Suprapubic skin (tissue), 4 donors: ENCODE measurements around the gene RAB11FIP2. TPM values are rescaled to one million over a fixed set of nuclear protein-coding genes. Genes with fewer than 3 reads are reported as not detected.

ENCODE experiments used
- DNase-seq, 2 donors: peaks; one replicate each; pipeline ENCODE4 v3.0.0-alpha.2; 2019; ENCODE audit warnings: low spot score in 2 of 2
- H3K27ac ChIP-seq: fragments of 200-600 bp; sonication (generic); one replicate; pipeline ENCODE4 v1.5.1; 2019
- H3K27me3 ChIP-seq: fragments of 200-600 bp; sonication (generic); one replicate; pipeline ENCODE4 v1.5.1; 2019
- H3K36me3 ChIP-seq: fragments of 200-600 bp; sonication (generic); one replicate; pipeline ENCODE4 v1.5.1; 2019
- H3K4me1 ChIP-seq: fragments of 200-600 bp; sonication (generic); one replicate; pipeline ENCODE4 v1.5.1; 2019
- H3K4me3 ChIP-seq: fragments of 200-600 bp; sonication (generic); one replicate; pipeline ENCODE4 v1.5.1; 2019; ENCODE audit warnings: mild to moderate bottlenecking
- H3K9me3 ChIP-seq: fragments of 200-600 bp; sonication (generic); one replicate; pipeline ENCODE4 v1.5.1; 2019
- CTCF ChIP-seq, 2 donors: fragments of 200-600 bp in 1 of 2; fragments of 450-650 bp in 1 of 2; sonication (generic) in 1 of 2; IDR thresholded peaks; one replicate each; pipeline ENCODE4 v1.5.1; 2016 to 2019; ENCODE audit warnings: antibody characterized with exemption in 2 of 2, mild to moderate bottlenecking in 1 of 2, moderate library complexity in 1 of 2
- EP300 ChIP-seq: sonication (generic); formaldehyde crosslinking; IDR thresholded peaks from one replicate; pipeline ENCODE4 v1.6.1; 2017; ENCODE audit warnings: antibody characterized with exemption
- POLR2A ChIP-seq, 2 donors: fragments of 450-650 bp; IDR thresholded peaks; one replicate each; pipeline ENCODE4 v1.6.1; 2017; ENCODE audit warnings: antibody characterized with exemption in 2 of 2, mild to moderate bottlenecking in 2 of 2, moderate library complexity in 2 of 2
- POLR2AphosphoS5 ChIP-seq, 3 donors: sonication (generic); formaldehyde crosslinking; IDR thresholded peaks; one replicate each; pipeline ENCODE4 v1.6.1; 2017; ENCODE audit warnings: antibody characterized with exemption in 3 of 3
- WGBS: methylation state at CpG from one replicate; pipeline ENCODE4 v1.1.5; 2018; 5-methylcytosine and 5-hydroxymethylcytosine counted together
- total RNA-seq, 4 donors: library from RNA; depleted of rRNA; stranded (reverse); fragments of >200 nt; gene quantifications; one replicate each; pipeline ENCODE4 v1.1.0, GENCODE V29; 2016

The RAB11FIP2 gene
- total RNA-seq, 4 donors from 2014 or later = 10.2 to 29.0 (median 13.0) TPM

GRCh38 chr10:118033905-118034304 is 12.8 kb downstream of the RAB11FIP2 start:
- Histone ChIP-seq H3K36me3 (peaks cover 7% of the 10 kb centered on the region), H3K4me3 (no peak overlapping the region), H3K27me3 (no peaks in the 10 kb centered on the region), H3K9me3 (no peaks in the 10 kb centered on the region), H3K27ac (no peak overlapping the region), H3K4me1 (peaks cover 6% of the 10 kb centered on the region)
- no peak for DNase-seq
- TF ChIP-seq POLR2AphosphoS5 (IDR thresholded peaks at IDR 0.05) (no peak), POLR2A (IDR thresholded peaks at IDR 0.05) (no peak), EP300 (no peak), CTCF (IDR thresholded peaks at IDR 0.05) (no peak)
- WGBS = 70% methylated on average over 7 of the region's 7 CpGs

DNA sequence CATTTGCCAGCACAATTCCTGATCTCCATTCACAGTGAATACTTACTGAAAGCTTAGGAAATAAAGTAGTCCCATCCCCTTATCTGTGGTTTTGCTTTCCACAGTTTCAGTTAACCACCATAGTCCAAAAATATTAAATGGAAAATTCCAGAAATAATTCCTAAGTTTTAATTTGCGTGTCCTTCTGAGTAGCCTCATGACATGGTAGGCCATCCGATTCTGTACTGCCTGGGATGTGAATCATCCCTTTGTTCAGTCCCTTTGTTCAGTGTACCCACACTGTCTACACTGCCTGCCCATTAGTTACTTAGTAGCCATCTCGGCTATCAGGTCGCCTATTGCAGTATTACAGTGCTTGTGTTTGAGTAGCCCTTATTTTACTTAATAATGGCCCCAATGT is 14.2 kb downstream of the RAB11FIP2 start:
- Histone ChIP-seq H3K9me3 (no peaks in the 10 kb centered on the region), H3K27ac (no peak overlapping the region), H3K4me3 (no peak overlapping the region), H3K27me3 (no peaks in the 10 kb centered on the region), H3K4me1 (peaks cover 7% of the 10 kb centered on the region), H3K36me3 (peaks cover 10% of the 10 kb centered on the region)
- 97% methylated on average over 4 of the region's 4 CpGs for WGBS
- TF ChIP-seq POLR2A (IDR thresholded peaks at IDR 0.05) (no peak), EP300 (no peak), POLR2AphosphoS5 (IDR thresholded peaks at IDR 0.05) (no peak), CTCF (IDR thresholded peaks at IDR 0.05) (no peak)
- DNase-seq = no peak

DNA sequence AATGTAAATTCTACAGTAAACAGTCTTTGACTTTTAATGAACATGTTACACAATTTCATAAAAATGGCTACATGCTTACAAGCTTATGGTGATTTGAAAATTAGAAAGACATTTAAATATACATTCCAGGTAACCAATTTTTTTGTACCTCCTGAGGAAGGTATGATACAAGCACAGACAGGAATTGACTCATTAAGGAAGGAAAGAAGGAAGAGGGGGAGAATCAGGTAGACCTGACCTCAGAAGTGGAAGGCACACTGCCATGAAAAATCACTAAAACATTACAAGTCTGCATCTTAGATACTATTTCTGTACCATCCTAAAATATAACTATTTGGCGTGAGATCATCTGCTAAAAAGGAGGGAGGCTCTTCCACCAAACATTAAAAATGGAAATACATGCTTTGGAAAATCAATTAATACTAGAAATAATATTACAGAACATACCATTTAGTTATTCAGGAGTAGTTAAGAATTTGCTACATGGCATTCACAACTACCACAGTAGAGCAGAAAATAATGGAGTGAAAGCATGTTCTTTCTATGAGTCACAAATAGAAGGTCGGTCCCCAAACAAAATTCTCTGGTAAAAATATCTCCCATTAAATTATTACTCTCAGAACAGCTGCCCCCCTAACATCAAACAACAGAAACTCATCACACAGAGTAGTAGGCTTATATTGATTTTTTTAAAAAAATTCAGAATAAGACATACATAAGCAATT is 15.2 kb downstream of the RAB11FIP2 start:
- Histone ChIP-seq H3K4me1 (peaks cover 10% of the 10 kb centered on the region), H3K27me3 (no peaks in the 10 kb centered on the region), H3K36me3 (peaks cover 12% of the 10 kb centered on the region), H3K4me3 (no peak overlapping the region), H3K27ac (no peak overlapping the region), H3K9me3 (no peaks in the 10 kb centered on the region)
- DNase-seq = no peak
- WGBS = 78% methylated on average over 2 of the region's 2 CpGs
- TF ChIP-seq POLR2AphosphoS5 (IDR thresholded peaks at IDR 0.05) (no peak), CTCF (IDR thresholded peaks at IDR 0.05) (no peak), POLR2A (IDR thresholded peaks at IDR 0.05) (no peak), EP300 (no peak)

DNA sequence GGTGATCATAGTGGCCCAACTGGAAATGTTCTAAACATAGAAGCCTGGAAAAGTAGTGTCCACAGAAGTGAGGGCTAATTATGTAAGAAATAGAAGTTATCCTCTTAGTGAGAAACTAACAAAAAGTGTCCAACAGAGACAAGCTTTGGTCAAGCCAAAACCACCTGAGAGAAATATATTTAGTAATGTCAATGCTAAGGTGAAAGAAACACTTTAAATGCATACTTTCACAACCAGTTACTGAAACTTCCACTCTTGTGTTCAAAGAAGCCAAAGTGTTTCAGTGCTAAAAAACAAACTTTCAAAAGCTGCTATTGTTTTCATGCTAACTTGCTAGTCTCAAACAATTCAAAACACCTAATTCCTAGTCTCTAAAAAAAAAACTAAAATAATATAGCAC is 18.1 kb downstream of the RAB11FIP2 start:
- H3K4me1 ChIP-seq = peaks cover 10% of the 10 kb centered on the region
- H3K36me3 ChIP-seq = peaks cover 7% of the 10 kb centered on the region
- H3K27me3 ChIP-seq = no peaks in the 10 kb centered on the region
- H3K4me3 ChIP-seq = no peak overlapping the region
- no peak for DNase-seq
- no peak overlapping the region for H3K27ac ChIP-seq
- H3K9me3 ChIP-seq = no peaks in the 10 kb centered on the region
- TF ChIP-seq POLR2AphosphoS5 (IDR thresholded peaks at IDR 0.05) (no peak), CTCF (IDR thresholded peaks at IDR 0.05) (no peak), POLR2A (IDR thresholded peaks at IDR 0.05) (no peak), EP300 (no peak)

- H3K27ac ChIP-seq = no peak overlapping the region
- peaks cover 4% of the 10 kb centered on the region for H3K36me3 ChIP-seq
- H3K9me3 ChIP-seq = no peaks in the 10 kb centered on the region
- no peak for TF ChIP-seq POLR2AphosphoS5 (IDR thresholded peaks at IDR 0.05)
- no peak for TF ChIP-seq EP300
- TF ChIP-seq POLR2A (IDR thresholded peaks at IDR 0.05) = no peak
- no peak for TF ChIP-seq CTCF (IDR thresholded peaks at IDR 0.05)
- peaks cover 10% of the 10 kb centered on the region for H3K4me1 ChIP-seq
- DNase-seq = no peak
- H3K4me3 ChIP-seq = no peak overlapping the region
- no peaks in the 10 kb centered on the region for H3K27me3 ChIP-seq
- WGBS = 71% methylated on average over 2 of the region's 2 CpGs
Observed at GRCh38 chr10:118027397-118027796, 19.3 kb downstream of the RAB11FIP2 start.
